Fibroblast of lung (primary cell): ENCODE data around the gene ARFRP1.
"Not testable (repeated sequence)": the region's sequence is repeated elsewhere in the genome, so short reads cannot be mapped to it uniquely, and the experiment has no call there.

ENCODE experiments used
- CTCF ChIP-seq, 2 donors: IDR thresholded peaks in 1 of 2; conservative IDR thresholded peaks in 1 of 2; 1 replicate in 1 of 2; 2 replicates in 1 of 2; pipeline ENCODE4 v1.5.1; 2011 to 2012; ENCODE audit warnings: low read length in 2 of 2, control low read depth in 1 of 2, inconsistent platforms in 1 of 2, low read depth in 1 of 2, mild to moderate bottlenecking in 1 of 2
- EZH2 ChIP-seq: IDR thresholded peaks from 2 replicates; pipeline ENCODE4 v1.5.1; 2012; ENCODE audit warnings: low read length, control low read depth, mild to moderate bottlenecking; ENCODE audit errors: missing control alignments

- TF ChIP-seq CTCF (conservative IDR thresholded peaks at IDR 0.05 in 1 of 2, IDR thresholded peaks at IDR 0.05 in 1 of 2; ENCODE audit: low read depth in 1 of 2, low read length in 2 of 2); EZH2: not testable (repeated sequence)
Observed at GRCh38 chr20:63660174-63660573, 47.6 kb downstream of the ARFRP1 start.
